GM12865 (cell line): ENCODE results near the gene OR10A4.
"Not testable (repeated sequence)": the region's sequence is repeated elsewhere in the genome, so short reads cannot be mapped to it uniquely, and the experiment has no call there.

Experiments
- DNase-seq: peaks from one replicate; pipeline ENCODE4 v3.0.0; 2010; ENCODE audit warnings: low read depth
- H3K4me3 ChIP-seq: 2 replicates; pipeline ENCODE4 v1.5.1; 2011; ENCODE audit warnings: mild to moderate bottlenecking, low read depth, low read length, control low read depth
- CTCF ChIP-seq: IDR thresholded peaks from 2 replicates; pipeline ENCODE4 v1.5.1; 2011; ENCODE audit warnings: low read length, control low read depth, low read depth, inconsistent platforms; ENCODE audit not compliant: insufficient read depth; ENCODE audit errors: missing control alignments

Gene OR10A4

GRCh38 chr11:6875761-6876160 lies 664 bp upstream of the OR10A4 start:
- no peak for TF ChIP-seq CTCF
- DNase-seq, result no peak
- no peak overlapping the region for H3K4me3 ChIP-seq

GRCh38 chr11:6876914-6877313 lies 489 bp downstream of the OR10A4 start:
- H3K4me3 ChIP-seq, result no peak overlapping the region
- TF ChIP-seq CTCF, result no peak
- peak; percentile 49 for DNase-seq

- H3K4me3 ChIP-seq, result no peak overlapping the region
- no peak for TF ChIP-seq CTCF
- no peak for DNase-seq
Measured at GRCh38 chr11:6882751-6883150, 6.3 kb downstream of the OR10A4 start.

- not testable (repeated sequence) for H3K4me3 ChIP-seq, DNase-seq
Measured at GRCh38 chr11:6887711-6888110, 11.3 kb downstream of the OR10A4 start.

GRCh38 chr11:6888830-6889229 lies 12.4 kb downstream of the OR10A4 start:
- no peak for DNase-seq
- no peak for TF ChIP-seq CTCF
- H3K4me3 ChIP-seq, result no peak overlapping the region

- peak; percentile 8 for DNase-seq
- H3K4me3 ChIP-seq, result no peak overlapping the region
- no peak for TF ChIP-seq CTCF
Measured at GRCh38 chr11:6889835-6890234, 13.4 kb downstream of the OR10A4 start.

- DNase-seq, result no peak
- no peak within 1 kb of the TSS for H3K4me3 ChIP-seq
- TF ChIP-seq CTCF, result no peak
Measured at GRCh38 chr11:6892400-6892799, 16.0 kb downstream of the OR10A4 start, which contains the start of gene OR2D2. TSS of gene OR2D2 (minus strand) at chr11:6892500. CDS start at chr11:6892500, 0 bp downstream.

- DNase-seq, result no peak
- TF ChIP-seq CTCF, result no peak
Measured at GRCh38 chr11:6894097-6894496, 17.7 kb downstream of the OR10A4 start.

More at GRCh38 chr11:6894097-6894496, 17.7 kb downstream of the OR10A4 start:
- H3K4me3 ChIP-seq, result no peak overlapping the region
